HEK293 (cell line): ENCODE results near the gene RANBP2.

Experiments used
- CTCF ChIP-seq: fragments of 450-650 bp; formaldehyde crosslinking; IDR thresholded peaks from 2 replicates; pipeline ENCODE4 v1.5.1; 2016; ENCODE audit warnings: missing biosample characterization, missing genetic modification characterization
- RBAK ChIP-seq: fragments of 450-650 bp; formaldehyde crosslinking; IDR thresholded peaks from 2 replicates; pipeline ENCODE4 v1.5.1; 2016; ENCODE audit warnings: missing biosample characterization, missing genetic modification characterization
- SP2 ChIP-seq: fragments of 450-650 bp; formaldehyde crosslinking; IDR thresholded peaks from 2 replicates; pipeline ENCODE4 v1.5.1; 2016; ENCODE audit warnings: missing biosample characterization, missing genetic modification characterization
- ZBTB20 ChIP-seq: fragments of 450-650 bp; formaldehyde crosslinking; IDR thresholded peaks from 2 replicates; pipeline ENCODE4 v1.5.1; 2016; ENCODE audit warnings: missing biosample characterization, missing genetic modification characterization
- ZFHX2 ChIP-seq: fragments of 450-650 bp; formaldehyde crosslinking; conservative IDR thresholded peaks from 2 replicates; pipeline ENCODE4 v1.5.1; 2016; ENCODE audit warnings: missing biosample characterization, missing genetic modification characterization
- ZNF132 ChIP-seq: fragments of 450-650 bp; formaldehyde crosslinking; IDR thresholded peaks from 2 replicates; pipeline ENCODE4 v1.5.1; 2017; ENCODE audit warnings: missing biosample characterization, missing genetic modification characterization, borderline replicate concordance
- ZNF274 ChIP-seq, 2 experiments: fragments of 200-500 bp in 1 of 2; fragments of 450-650 bp in 1 of 2; sonication (Bioruptor generic) in 1 of 2; formaldehyde crosslinking in 1 of 2; IDR thresholded peaks; 2 replicates each; pipeline versions ENCODE4 v1.5.1 to v1.6.1; 2014 to 2016; ENCODE audit warnings: borderline replicate concordance in 1 of 2, inconsistent platforms in 1 of 2, low read length in 1 of 2, missing biosample characterization in 1 of 2, missing genetic modification characterization in 1 of 2
- ZNF629 ChIP-seq: fragments of 450-650 bp; formaldehyde crosslinking; IDR thresholded peaks from 2 replicates; pipeline ENCODE4 v1.5.1; 2017; ENCODE audit warnings: missing biosample characterization, missing genetic modification characterization

GRCh38 chr2:108829578-108830310 is 110.5 kb downstream of the RANBP2 start:
- TF ChIP-seq SP2 (tag by site-specific recombination): no peak
- TF ChIP-seq CTCF: no peak
- TF ChIP-seq ZNF274 (IDR thresholded peaks at IDR 0.05; ENCODE audit: low read length): no peak
- no peak for TF ChIP-seq ZNF274 (tag by site-specific recombination; IDR thresholded peaks at IDR 0.05; ENCODE audit: borderline replicate concordance)
- TF ChIP-seq ZFHX2 (tag by site-specific recombination): no peak
- TF ChIP-seq ZBTB20 (tag by site-specific recombination): no peak
- no peak for TF ChIP-seq ZNF132 (tag by site-specific recombination)
- no peak for TF ChIP-seq ZNF629 (tag by site-specific recombination)
- no peak for TF ChIP-seq RBAK
